ENCODE measurements around the gene PRKAG1.

PRKAG1 gene

DNA sequence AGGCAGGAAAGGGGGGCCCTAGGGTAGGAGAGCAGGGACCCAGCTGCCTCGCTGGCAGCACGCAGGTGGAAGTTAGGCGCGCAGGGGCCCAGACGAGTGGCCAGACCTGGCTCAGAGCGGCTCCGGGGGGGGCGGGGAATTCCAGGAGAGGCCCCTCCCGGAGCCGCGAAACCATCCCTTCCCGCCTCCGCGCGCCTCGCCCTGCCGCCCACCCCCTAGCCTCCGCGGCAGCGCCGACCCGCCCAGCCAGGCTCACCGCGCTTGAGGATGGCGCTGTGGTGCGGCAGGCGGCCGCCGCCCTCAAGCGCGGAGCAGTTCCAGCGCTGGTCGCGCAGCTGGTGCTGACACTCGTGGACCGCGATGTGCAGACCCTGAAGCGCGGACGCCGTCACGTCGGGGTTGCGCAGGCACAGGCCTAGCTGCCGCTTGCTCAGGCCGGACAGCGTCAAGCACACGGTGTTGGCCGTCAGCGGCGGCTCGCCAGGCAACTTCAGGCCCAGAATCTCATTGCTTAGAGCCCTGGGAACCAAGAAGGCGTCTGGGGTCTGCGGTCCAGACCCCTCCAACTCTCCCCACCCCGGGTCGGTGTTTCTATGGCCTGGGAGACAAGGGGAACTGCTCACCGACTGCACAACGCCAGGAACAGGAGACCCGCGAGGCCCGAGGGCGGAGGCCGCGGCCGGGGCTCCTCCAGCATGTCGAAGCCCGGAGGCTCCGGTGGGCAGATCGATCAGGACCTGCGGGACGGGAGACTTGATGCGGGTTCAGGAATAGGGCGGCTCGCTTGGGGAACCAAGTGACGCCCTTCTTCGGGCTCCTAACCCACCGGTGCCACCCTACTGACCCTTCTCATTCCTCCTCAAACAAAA, 48.5 kb downstream of the PRKAG1 start:
- TF ChIP-seq, protein P1, sequence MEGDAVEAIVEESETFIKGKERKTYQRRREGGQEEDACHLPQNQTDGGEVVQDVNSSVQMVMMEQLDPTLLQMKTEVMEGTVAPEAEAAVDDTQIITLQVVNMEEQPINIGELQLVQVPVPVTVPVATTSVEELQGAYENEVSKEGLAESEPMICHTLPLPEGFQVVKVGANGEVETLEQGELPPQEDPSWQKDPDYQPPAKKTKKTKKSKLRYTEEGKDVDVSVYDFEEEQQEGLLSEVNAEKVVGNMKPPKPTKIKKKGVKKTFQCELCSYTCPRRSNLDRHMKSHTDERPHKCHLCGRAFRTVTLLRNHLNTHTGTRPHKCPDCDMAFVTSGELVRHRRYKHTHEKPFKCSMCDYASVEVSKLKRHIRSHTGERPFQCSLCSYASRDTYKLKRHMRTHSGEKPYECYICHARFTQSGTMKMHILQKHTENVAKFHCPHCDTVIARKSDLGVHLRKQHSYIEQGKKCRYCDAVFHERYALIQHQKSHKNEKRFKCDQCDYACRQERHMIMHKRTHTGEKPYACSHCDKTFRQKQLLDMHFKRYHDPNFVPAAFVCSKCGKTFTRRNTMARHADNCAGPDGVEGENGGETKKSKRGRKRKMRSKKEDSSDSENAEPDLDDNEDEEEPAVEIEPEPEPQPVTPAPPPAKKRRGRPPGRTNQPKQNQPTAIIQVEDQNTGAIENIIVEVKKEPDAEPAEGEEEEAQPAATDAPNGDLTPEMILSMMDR (IDR thresholded peaks at IDR 0.05; ENCODE audit: insufficient read depth, missing control alignments) = no peak
- DNase-seq (ENCODE audit: insufficient read length, low spot score) (no peak), FAIRE-seq (no peak)

- TF ChIP-seq, protein P1 (IDR thresholded peaks at IDR 0.05; ENCODE audit: insufficient read depth, missing control alignments) = no peak
- FAIRE-seq (no peak), DNase-seq (ENCODE audit: insufficient read length, low spot score) (no peak)
These were observed 49.3 kb downstream of the PRKAG1 start for GRCh38 chr12:48969160-48969771.

- FAIRE-seq = no peak
- DNase-seq (ENCODE audit: insufficient read length, low spot score) = no peak
- TF ChIP-seq, protein P1 (IDR thresholded peaks at IDR 0.05; ENCODE audit: insufficient read depth, missing control alignments) = no peak
These were observed 50.1 kb downstream of the PRKAG1 start for GRCh38 chr12:48968467-48968866.

- no peak for DNase-seq (ENCODE audit: insufficient read length, low spot score)
- TF ChIP-seq, protein P1 (IDR thresholded peaks at IDR 0.05; ENCODE audit: insufficient read depth, missing control alignments) = no peak
- no peak for FAIRE-seq
These were observed 50.6 kb downstream of the PRKAG1 start for GRCh38 chr12:48967991-48968390.

GRCh38 chr12:48966177-48966895, 52.2 kb downstream of the PRKAG1 start:
- FAIRE-seq (no peak), DNase-seq (ENCODE audit: insufficient read length, low spot score) (no peak)
- TF ChIP-seq, protein P1 (IDR thresholded peaks at IDR 0.05; ENCODE audit: insufficient read depth, missing control alignments) = no peak

DNA sequence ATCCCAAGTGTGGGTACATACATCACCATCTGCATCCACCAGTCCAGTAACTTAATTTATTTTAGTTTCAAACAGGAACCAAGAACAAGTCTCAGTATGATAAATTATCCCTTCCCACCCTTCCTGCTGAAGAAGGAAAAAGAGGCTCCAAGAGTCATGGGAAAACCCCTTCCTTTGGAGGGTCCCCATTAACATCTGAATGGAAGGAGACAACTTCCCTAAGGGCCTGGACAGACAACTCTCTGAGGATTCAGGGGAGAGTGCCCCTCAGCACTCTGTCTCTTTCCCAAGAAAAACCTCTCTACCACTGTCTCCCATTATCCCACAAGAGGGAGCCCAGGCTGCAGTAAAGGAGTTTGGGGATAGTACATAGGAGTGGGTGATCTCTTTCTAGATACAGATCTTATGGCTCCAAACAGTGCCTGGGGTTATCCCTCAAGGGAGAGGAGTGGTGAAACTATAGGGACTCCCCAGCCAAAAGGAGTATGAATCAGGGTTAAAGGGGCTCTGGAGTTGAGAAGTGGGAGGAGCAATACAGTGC, 53.2 kb downstream of the PRKAG1 start:
- DNase-seq (ENCODE audit: insufficient read length, low spot score) = no peak
- no peak for FAIRE-seq
- TF ChIP-seq, protein P1 (IDR thresholded peaks at IDR 0.05; ENCODE audit: insufficient read depth, missing control alignments) = peak; percentile 27

Data from D721Med (cell line).